Activated naive CD4-positive, alpha-beta T cell (primary cell): ENCODE results near the gene RPAP2.
"Not testable (repeated sequence)": the region's sequence is repeated elsewhere in the genome, so short reads cannot be mapped to it uniquely, and the experiment has no call there.

ENCODE experiments used
- DNase-seq, 4 experiments: peaks; one replicate each; lab custom pipeline; 2025; lab: John Stamatoyannopoulos, UW

RPAP2 gene

DNA sequence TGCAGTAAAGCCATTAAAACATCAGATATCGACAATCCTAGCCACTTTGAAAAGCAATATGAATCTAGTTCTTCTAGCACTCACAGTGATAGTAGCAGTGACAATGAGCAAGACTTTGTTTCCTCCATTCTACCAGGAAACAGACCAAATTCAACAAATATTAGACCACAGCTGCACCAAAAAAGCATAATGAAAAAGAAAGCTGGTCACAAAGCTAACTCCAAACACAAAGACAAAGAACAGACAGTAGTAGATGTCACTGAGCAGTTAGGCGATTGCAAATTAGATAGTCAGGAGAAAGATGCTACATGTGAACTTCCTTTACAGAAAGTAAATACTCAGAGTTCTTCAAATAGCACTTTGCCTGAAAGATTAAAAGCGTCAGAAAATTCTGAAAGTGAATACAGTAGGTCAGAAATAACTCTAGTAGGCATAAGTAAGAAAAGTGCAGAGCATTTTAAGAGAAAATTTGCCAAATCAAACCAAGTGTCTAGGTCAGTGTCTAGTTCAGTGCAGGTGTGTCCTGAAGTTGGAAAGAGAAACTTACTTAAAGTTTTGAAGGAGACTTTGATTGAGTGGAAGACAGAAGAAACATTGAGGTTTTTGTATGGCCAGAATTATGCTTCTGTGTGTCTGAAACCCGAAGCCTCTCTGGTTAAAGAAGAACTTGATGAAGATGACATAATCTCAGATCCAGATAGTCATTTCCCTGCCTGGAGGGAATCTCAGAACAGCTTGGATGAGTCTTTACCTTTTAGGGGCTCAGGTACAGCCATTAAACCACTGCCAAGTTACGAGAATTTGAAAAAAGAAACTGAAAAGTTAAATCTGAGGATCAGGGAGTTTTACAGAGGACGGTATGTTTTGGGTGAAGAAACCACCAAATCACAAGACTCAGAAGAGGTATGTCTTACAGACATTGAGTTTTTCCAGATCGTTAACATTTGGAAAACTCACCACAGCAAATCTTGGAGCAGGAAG, 24.9 kb downstream of the RPAP2 start:
- DNase-seq: no peak

DNA sequence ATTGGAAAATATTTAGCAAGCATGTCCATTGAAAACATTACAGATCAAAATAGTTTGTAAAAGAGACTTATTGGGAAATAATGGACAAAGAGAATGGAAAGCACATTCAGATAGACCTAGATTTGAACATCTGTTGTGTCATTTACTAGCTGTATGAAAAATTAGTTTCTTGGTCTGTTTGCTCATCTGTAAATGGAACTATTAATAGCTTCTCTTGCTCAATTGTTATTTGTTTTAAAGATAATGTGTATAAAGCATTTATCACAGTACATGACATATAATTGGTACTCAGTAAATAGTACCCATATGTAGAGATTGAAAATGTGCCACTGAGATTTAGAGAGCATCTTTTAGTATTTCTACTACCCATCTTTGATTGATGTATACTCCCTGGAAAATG, 25.9 kb downstream of the RPAP2 start:
- no peak for DNase-seq

DNA sequence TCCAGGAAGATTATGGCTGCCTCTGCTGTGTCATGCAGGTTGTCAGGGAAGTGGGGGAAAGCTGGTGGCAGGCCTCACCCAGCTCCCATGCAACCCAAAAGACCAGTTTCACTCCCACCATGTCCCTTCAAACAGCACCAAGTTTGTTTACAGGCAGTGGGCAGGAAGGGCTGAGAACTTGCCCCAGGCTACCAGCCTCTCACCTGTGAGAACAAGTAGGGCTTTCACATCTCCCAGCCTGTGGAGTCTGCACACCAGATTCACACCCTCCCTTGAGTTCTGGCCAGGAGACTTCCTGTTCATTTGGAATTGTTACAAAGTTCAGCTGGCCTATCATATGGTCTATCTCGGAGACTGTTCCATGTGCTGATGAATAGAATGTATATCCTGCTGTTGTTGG, 27.8 kb downstream of the RPAP2 start:
- no peak for DNase-seq

DNA sequence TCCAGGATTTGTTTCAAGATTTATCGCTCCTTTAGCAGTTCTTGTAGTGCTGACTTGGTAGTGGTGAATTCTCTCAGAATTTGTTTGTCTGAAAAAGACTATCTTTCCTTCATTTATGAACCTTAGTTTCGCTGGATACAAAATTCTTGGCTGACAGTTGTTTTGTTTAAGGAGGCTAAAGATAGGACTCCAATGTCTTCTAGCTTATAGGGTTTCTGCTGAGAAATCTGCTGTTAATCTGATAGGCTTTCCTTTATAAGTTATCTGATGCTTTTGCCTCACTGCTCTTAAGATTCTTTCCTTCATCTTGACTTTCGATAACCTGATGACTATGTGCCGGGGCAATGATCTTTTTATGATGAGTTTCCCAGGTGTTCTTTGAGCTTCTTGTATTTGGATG, 28.9 kb downstream of the RPAP2 start:
- no peak for DNase-seq

DNA sequence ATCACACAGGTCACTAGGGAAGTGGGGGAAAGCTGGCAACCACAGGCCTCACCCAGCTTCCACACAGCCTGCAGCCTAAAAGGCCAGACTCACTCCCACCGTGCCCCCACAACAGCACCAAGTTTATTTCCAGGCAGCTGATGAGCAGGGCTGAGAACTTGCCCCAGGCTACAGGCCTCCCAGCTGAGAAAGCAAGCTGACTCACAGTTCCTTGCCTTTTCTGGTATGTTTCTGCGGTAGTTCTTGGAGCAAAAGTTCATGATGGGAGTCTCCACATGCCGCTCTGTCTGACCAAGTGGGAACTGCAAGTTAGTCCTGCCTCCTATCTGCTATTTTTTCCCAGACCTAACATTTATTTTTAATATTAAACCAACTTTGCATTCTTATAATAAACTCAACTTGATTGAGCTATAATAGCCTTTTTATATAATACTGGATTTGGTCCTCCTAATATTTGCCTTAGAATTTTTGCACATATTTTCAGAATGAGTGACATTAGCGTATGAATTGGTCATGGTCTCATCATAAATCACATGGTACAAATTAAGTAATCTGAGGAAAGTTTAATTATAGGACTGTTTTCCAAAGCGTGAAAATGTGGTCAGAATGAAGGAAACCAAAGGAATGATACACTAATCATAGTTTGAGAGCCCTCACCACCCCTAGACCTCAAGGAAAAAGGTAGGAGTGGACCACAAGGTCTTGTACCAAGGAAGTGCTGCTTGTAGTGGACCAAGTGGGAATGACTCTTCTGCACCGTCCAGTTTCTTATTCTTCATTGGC, 30.7 kb downstream of the RPAP2 start:
- DNase-seq: no peak

DNA sequence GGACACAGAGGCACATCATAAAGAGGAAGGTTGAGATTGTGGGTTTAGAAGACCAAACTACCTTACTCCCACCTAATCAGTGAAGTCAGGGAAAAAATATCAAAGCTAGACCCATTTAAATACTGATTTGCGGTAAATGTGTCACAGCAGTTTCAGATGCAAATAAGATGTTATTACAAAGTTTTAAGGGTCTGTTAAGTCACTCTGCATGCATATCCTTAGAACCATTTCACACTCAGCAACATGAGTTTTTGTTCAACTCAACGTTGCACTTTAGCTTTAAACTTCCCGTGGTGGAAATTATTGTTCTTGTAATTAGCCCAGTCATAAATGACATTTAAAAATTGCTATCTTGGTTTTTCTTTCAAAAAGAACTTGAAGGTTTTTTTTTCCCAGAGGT, 34.8 kb downstream of the RPAP2 start:
- no peak for DNase-seq

DNA sequence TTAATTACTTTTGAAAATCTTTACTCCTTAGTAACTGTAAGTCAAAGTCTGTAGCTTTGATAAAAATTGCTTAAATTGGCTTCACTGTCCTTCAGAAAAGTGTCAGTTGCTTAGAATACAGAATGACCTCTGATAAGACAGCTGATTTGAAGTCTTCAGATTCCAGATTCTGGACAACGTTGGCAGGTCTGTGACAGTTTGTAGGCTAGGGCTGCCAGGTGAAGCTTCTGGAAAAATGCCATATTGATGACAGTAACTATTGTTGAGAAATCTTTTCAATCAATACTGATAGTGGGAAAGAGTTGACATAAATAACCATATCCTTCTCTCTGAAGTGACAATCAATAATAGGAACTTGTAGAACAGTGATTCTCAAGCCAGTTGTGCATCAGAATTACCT, 41.3 kb downstream of the RPAP2 start:
- no peak for DNase-seq

- DNase-seq: no peak
These were observed 43.5 kb downstream of the RPAP2 start for GRCh38 chr1:92342401-92342800.

- DNase-seq: no peak
These were observed 44.2 kb downstream of the RPAP2 start for GRCh38 chr1:92343061-92343460.

- no peak for DNase-seq
These were observed 48.2 kb downstream of the RPAP2 start for GRCh38 chr1:92346866-92347640.

GRCh38 chr1:92352856-92353255, 54.0 kb downstream of the RPAP2 start:
- DNase-seq: no peak

- no peak for DNase-seq
These were observed 55.4 kb downstream of the RPAP2 start for GRCh38 chr1:92354259-92354658.

- DNase-seq: no peak
These were observed 58.1 kb downstream of the RPAP2 start for GRCh38 chr1:92356956-92357355.

DNA sequence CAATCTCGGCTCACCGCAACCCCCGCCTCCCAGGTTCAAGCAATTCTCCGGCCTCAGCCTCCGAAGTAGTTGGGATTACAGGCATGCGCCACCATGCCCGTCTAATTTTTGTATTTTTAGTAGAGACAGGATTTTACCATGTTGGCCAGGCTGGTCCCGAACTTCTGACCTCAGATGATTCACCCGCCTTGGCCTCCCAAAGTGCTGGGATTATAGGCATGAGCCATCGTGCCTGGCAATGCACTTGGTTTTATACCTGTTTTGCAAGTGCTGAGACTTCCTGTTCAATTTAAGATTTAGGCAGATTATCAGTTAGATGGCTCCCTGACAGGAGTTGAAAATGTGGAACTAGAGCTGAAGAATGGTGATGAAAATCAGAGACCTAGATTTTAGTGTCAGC, 60.5 kb downstream of the RPAP2 start:
- DNase-seq: not testable (repeated sequence)

DNA sequence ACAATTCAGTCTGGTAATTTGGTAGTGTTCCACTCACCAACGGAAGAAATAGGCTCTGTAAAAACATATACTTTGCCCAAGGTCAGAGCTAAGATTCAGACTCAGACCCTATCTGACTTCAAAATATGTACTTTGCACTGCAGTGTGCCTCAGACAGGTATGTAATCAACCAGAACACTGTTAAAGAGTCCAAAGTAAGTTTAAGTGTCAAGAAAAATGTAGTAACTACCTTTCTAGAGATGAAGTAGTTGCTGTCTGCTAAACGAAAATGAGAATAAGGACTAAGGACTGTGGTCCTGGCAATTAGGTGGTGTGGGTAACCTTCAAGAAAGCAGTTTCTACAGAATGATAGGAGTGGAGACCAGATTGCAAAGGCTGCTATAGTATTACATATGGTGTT, 61.1 kb downstream of the RPAP2 start:
- no peak for DNase-seq

GRCh38 chr1:92362970-92363369, 64.1 kb downstream of the RPAP2 start:
- DNase-seq: no peak

DNA sequence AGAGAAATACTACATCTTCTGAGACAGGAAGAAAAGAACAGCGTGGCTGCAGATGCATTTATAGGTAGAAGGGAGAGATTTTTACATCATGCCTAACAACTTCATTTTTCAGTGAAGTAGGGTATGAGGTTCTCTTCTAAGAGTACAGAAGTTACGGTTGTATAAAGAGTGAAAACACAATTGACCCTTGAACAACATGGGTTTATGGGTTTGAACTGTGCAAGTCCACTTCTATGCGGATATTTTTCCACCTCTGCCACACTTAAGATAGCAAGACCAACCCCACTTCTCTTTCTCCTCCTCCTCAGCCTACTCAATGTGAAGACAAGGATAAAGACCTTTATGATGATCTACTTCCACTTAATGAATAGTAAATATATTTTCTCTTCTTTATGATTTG, 64.5 kb downstream of the RPAP2 start:
- DNase-seq: no peak

DNA sequence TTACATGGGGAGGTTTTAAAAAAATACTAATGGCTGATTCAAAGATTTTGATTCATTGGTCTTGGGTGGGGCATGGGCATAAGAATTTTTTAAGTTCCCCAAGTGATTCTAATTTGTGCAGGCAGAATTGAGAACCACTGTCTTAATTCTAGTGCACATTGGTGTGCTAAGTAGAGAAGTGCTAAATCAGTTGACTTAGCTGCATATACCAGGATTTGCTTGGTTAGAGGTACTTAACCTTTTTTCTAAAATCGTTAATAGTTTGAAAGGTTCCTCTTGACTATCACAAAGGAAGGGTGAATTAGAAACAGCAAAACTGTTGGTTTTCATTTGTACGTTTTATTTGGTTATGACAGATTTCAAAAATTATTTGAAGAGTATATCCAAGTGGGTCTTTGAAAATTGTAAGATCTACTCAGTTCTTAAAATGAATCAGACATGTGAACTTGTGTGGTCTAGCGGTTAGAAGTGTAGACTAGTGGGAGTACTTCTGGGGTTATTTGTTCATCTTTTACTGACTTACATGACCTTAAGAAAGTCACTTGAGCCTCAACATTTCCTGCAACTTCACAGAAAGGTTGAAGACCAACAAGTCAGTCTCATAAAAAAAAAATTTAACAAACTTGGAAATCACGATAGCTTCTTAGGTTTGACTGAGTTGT, 66.7 kb downstream of the RPAP2 start:
- no peak for DNase-seq

DNA sequence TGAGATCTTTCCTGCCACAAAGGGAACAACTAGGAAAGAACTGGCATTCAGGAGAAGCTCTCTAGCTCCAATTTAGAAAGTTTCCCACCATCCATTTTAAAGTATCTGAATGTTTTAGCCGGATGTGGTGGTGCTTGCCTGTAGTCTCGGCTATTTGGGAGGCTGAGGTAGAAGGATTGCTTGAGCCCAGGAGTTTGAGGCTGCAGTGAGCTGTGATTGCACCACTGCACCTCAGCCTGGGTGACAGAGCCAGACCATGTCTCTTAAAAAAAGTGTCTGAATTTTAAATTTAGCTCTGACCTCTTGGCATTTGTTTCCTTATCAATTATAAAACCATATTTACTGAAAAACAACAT, 67.2 kb downstream of the RPAP2 start:
- no peak for DNase-seq

DNA sequence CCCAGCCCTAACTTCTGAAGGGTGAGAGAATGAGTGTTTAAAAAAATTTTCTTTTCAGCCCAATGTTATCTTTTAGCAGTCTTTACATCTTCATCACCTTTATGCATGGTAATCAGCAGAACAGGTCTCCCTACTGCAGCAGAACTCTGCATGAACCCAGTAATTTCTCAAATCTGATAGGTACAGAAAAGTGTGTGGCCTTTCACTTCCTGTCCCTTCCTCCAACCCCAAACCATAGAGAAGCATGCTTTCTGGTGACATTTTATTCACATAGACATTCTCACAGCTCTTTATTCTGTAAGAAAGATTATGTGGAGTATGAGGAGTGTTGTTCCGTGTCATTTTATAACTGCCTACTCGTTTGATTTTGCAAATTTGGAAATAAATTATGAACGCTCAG, 68.6 kb downstream of the RPAP2 start:
- DNase-seq: no peak

- no peak for DNase-seq
These were observed 73.3 kb downstream of the RPAP2 start for GRCh38 chr1:92372164-92372563.

- no peak for DNase-seq
These were observed 75.4 kb downstream of the RPAP2 start for GRCh38 chr1:92374223-92374622.
